ENCODE measurements around the gene KLHL29. TPM values are rescaled to one million over a fixed set of nuclear protein-coding genes. Genes with fewer than 3 reads are reported as not detected.

KLHL29 gene
- total RNA-seq, 1 donor from 2014 or later: 1.6 TPM

DNA sequence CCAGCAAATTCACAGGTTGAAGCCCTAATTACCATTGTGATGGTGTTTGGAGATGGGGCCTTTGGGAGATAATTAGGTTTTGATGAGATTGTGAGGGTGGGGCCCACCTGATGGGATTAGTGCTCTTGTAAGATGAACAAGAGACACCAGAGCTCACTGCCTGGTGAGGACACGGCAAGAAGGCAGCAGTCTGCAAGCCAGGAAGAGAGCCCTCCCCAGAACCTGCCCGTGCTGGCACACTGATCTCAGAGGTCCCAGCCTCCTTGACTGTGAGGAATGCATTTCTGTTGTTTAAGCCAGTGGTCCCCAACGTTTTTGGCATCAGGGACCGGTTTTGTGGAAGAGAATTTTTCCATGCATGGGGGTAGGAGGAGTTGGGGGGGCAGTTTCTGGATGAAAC is 240.7 kb downstream of the KLHL29 start:
- intact Hi-C loops (cut with DNase I): no loop called here
- no peak for DNase-seq (ENCODE audit: low spot score)

DNA sequence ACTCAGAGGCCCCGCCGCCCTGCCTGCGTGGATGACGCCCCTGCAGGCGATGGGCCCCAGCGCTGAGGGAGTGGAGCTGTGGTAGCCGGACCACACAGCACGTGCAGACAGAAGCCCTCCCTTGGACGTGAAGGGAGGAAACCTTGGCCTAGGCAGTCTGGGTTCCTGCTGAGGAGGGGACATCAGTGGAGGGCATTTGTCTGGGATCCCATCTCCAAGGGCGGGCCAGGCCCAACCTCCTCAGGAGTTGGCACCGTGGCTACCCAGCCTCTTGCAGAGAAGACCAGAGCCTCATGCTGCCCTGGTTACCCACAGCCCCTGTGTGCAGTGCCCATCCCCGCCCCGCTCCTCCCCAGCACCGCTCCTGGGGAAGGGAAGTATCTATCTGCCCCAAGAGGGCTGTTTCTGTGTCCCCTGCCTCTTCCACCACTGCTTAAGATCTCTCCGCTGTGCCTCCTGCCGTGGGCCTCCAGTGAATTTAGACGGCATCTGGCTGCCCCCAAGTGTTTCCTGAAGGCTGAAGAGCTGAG is 241.8 kb downstream of the KLHL29 start:
- intact Hi-C loops (cut with DNase I): no loop called here
- DNase-seq (ENCODE audit: low spot score): no peak

DNA sequence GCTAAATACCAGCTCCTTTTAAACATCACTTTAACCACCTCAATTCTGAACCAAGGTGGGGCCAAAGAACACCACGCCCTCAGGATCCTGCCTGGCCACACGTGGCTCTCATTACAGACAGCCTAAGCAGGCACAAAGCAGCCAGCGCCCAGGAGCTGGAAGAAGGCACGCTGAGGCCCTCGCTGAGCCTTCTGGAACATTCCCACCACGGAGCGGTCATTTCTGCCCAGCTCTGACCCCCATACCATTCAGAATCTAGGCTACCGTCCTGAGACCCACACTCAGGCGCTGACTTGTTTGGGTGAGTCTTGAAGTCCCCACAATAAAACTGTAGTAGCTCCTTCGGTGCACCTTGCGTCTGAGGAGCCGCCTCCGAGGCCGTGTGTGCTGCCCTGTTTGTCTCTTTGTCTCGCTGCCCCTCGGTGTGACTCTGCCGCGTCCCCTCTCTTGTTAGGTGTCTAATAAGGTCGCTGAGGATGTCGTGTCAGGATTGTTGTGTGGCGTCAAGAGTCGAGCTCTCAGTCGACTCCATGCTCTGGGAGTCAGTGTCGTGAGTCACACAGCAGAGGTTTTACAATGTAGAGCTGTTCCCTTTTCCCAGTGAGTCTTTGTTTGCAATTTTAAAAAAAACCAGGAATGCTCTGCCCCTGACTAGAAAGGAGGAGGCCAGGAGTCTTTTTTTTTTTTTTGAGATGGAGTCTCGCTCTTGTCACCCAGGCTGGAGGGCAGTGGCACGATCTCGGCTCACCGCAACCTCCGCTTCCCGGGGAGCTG is 242.4 kb downstream of the KLHL29 start:
- intact Hi-C loops (cut with DNase I): no loop called here
- no peak for DNase-seq (ENCODE audit: low spot score)

DNA sequence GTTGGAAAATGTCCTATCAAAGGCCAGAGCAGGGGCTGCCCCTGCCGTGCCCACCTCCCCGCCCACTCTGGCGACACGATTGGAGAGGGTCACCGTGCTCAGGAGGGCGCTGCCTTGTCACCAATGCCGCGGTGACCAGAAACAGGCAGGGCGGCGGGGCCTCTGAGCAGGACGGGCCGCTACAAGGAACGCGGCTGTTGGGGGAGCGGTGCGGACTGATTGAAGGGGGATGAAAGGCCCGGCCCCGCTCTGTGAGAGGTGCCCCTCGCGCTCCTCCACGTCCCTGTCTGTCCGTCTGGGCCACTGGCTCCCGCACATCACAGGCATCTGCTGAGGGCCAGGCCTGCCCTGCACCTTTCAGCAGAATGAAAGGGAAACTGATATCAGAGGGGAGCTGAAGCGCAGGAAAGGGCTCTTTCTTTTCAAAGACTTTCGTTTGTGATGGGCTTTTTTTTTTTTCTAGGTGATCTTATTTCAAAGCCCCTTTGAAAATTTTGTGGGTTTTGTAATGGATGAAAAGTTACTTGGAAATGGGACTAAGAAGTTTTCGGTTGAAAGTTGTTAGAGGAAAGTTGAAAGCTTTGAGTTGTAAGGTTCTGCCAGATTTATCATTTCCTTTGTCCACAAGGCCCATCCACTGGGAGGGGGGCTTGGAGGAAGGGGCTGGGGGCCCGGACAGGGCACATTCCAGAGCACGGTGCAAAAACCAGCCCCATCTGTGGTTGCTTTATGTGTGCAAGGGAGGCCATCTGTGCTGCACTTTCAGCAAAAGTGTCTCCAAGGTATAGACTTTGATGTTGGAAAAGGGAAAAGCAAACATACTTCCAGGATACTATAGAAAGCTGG is 244.2 kb downstream of the KLHL29 start:
- intact Hi-C loops (cut with DNase I): no loop called here
- no peak for DNase-seq (ENCODE audit: low spot score)

DNA sequence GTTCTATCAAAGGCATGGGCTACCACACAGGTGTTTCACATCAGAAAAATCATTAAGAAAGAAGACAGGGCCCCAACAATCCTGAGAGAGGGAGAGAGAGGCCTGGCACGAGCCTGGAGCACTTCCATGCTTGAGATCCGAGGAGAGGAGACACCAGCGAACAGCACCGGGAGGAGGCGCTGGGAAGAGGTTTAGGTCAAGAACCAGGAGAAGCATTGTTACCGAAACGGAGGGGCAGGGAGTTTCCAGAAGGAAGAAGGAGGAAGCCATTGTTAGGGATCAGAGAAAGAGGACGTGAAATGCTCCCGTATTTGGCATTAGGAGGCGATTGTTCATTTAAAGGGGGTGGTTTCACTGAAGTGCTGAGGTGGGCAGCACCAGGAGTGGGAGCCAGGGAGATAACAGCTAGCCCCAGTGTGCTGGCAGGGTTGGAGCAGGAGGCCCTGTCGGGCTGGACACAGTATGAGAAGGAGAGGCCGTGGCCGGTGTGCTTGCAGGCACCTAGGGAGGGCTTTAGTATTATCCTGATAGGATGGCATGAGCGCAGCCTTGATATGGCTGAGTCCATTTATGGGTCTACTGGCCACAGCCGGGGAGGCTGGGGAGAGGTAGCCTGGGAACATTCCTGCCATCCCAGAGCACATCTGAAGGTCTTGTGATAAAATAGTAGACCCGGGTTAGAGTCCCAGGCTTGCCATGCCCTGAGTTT is 244.9 kb downstream of the KLHL29 start:
- intact Hi-C loops (cut with DNase I): loop anchor here (10.0 kb wide), 1 partner anchor 135 kb away; no protein-coding TSS in a partner anchor
- DNase-seq (ENCODE audit: low spot score): no peak

DNA sequence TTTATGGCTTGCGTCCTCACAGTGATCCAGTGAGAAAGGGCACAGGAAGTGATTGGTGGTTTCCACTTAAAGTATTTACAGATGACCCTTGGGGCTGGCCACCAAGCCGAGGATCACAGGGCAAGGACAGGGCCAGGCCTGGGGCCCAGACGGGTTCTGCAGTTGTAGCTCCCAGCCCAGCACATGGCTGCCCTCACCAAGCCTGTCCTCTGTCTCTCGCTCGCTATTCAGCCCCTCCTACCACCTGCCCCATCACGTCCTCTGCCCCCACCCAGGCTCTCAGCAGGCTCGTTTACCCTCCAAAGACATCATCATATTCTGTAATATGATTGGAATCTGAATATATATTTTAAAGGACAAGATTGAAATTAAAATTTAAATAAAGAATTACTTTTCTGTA is 246.0 kb downstream of the KLHL29 start:
- intact Hi-C loops (cut with DNase I): loop anchor here (10.0 kb wide), 1 partner anchor 134 kb away; no protein-coding TSS in a partner anchor

DNA sequence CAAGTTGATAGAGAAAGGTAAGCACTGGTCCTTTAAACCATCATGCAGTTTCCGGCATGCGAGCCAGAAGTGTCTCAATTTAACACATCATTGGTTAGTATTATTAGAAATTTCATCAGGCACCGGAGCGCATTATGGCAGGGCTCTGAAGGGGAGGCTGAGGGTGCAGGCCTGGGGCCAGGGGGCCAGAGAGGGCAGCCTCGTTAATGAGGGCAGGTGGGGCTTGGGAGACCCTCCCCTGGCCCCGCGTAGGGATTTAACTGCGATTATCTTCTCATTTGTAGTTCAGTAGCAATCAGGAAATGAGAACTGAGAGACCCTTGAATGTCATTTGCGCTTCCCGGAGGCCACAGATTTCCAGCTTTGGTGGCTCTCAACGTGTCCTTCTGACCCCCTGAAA is 246.4 kb downstream of the KLHL29 start:
- intact Hi-C loops (cut with DNase I): loop anchor here (10.0 kb wide), 1 partner anchor 133 kb away; no protein-coding TSS in a partner anchor
- no peak for DNase-seq (ENCODE audit: low spot score)

More for the DNA sequence above, 246.0 kb downstream of the KLHL29 start:
- DNase-seq (ENCODE audit: low spot score): no peak

DNA sequence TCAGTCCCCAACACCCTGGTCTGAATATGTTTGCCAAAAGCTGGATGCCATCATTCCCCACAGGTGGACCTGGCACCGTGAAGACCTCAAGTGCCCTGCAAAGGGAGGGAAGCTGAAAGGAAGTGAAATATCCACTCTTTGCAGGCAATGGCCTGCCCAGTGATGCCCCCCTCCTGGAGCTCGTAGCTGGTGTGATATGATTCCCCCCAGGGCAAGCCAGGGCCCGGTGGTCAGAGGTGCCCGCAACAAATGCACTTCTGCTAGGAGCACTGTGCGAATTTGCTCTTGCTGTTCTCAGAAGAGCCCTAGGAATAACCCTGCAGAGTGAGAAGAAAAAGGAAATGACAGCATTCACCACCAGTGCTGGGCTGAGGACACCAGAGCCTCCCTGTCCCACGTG is 247.4 kb downstream of the KLHL29 start:
- DNase-seq (ENCODE audit: low spot score): no peak
- intact Hi-C loops (cut with DNase I): loop anchor here (10.0 kb wide), 1 partner anchor 132 kb away; no protein-coding TSS in a partner anchor

DNA sequence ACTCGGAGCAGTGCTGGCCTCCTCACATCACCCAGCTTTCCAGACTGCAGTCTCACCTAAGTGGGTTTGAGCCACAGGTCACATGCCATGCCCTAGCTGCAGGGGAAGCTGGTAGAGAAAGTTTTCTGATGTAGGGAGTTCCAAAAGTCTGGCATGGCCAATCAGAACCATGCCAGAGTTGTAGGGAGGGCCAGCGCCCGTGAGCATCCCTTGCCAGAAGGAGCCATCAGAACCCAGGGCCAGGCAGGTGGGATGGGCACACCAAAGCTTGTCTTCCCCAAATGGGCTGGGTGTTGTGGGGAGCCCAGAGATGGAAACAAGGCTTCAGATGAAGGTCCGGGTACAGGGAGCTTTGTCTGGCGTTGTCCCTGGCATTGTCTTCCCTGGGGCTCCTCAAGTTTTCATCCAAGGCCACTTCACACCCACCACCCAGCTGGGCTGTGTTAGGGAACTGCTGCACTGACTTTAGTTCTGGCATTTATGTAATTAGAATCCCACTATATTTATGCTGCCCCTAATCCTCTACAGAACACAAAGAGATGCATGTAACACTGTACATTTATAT is 247.9 kb downstream of the KLHL29 start:
- intact Hi-C loops (cut with DNase I): loop anchor here (10.0 kb wide), 1 partner anchor 132 kb away; no protein-coding TSS in a partner anchor
- DNase-seq (ENCODE audit: low spot score): no peak

DNA sequence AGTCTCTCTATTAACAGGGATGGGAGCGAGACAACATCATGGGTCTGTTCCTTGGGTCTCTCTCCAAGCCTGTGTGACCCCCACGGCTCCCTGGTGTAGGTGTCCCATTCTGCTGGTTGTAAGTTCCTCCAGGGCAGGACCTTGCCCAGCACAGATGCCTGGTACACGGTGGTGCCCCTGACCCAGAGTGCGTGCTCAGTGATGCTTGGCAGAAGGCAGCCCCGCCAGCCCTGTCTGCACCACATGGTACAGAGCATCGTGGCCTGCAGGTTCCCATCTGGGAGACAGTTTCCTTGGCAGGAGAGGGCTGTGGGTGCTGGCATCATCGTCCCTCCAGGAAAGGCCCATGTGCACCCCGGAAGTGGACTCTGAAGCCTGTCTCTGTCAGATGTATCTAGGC is 249.0 kb downstream of the KLHL29 start:
- DNase-seq (ENCODE audit: low spot score): no peak
- intact Hi-C loops (cut with DNase I): loop anchor here (10.0 kb wide), 1 partner anchor 131 kb away; no protein-coding TSS in a partner anchor

DNA sequence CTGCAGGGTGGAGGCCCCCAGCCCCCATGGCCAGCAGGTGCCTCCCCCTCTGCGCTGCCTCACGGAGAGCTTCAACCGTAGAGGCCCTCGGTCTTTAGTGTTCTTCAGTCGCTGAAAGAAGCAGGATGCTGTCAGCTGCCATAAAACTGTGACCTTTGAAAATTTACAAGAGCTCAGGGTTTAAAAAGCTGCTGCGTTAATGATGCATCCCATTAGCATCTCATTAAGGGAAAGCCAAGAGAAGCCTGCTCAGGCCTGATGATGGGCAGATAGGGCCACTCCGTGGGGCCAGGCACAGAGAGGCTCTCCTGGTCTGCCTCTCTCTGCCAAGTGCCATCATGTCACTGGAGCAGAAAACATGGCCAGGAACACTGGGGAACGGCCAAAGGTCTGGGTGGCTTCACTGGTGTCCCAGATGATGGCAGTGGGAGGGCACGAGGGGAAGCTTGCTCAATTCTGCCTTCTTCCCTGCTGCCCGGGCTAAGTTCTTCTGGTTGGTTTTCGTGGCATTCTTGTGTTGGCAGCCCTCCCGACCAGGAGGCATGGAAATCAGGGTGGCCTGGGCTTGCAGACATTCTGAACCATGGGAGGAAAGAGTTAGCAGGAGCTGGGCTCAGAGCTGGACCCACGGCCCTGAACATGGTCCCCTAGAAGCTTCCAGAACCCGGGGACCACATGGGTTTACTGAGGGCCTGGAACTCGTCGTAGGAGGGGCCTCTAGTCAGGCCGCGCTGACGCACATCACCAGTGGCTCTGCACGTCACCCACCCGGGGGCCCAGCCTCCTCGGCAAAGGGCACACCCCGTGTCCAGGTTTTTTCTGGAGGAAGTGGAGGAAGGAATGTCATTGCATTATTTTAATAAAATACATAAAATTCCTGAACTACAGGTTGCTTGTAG is 250.7 kb downstream of the KLHL29 start:
- no peak for DNase-seq (ENCODE audit: low spot score)
- intact Hi-C loops (cut with DNase I): loop anchor here (10.0 kb wide), 1 partner anchor 129 kb away; no protein-coding TSS in a partner anchor

DNA sequence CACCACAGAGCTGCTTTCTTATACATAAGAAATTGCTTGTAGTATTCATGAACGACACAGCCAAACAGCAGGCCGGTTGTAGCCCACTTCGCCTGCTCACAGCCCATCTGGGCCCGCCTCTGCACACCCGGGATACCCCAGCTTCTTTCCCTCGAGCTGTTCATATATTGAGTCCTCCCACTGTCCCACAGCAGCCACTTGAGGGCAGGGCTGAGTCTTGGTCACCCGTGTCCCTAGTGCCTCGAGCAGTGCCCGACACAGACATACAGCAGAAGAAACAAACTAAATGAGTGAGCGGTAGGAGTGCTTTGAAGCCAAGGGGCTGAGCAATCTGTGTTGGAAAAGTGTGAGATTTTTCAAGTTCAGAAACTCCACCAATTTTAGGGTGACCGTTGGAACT is 251.4 kb downstream of the KLHL29 start:
- intact Hi-C loops (cut with DNase I): loop anchor here (10.0 kb wide), 1 partner anchor 128 kb away; no protein-coding TSS in a partner anchor
- DNase-seq (ENCODE audit: low spot score): no peak

DNA sequence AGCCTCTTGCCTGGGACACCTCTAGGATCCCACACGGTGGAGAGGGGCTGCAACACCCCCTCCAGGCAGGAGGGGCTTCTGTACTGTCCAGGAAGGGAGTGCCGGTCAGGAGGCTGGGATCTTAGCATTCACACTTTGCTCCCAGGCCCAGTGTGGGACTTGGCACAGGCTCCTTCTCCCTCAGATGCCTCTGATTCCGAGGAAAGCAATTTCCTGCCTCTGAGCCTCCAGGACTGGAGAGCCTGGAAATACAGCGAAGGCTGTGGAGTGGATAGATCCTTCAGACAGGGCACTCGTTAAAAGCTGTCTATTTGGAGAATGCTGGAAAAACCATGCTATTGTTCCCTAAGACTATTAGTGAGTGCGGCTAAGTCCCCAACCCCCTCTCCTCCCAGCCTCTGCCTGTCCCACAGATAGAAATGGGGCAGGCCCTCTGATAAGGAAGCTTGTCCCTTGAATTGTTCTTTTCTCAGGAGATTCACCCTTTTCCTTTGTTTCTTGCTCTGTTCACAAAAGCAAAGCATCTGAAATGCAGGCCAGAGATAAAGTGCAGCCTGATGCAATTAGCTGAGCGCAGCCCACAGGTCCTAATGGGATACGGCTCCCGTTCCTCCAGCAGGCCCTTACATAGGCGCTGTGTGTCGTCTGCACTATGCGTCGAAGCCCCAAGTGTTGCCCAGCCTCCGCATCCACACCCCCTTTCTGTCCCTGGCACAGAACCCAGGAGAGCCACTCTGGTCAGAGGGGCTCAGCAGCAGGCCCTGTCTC is 252.2 kb downstream of the KLHL29 start:
- DNase-seq (ENCODE audit: low spot score): no peak
- intact Hi-C loops (cut with DNase I): loop anchor here (10.0 kb wide), 1 partner anchor 128 kb away; no protein-coding TSS in a partner anchor

DNA sequence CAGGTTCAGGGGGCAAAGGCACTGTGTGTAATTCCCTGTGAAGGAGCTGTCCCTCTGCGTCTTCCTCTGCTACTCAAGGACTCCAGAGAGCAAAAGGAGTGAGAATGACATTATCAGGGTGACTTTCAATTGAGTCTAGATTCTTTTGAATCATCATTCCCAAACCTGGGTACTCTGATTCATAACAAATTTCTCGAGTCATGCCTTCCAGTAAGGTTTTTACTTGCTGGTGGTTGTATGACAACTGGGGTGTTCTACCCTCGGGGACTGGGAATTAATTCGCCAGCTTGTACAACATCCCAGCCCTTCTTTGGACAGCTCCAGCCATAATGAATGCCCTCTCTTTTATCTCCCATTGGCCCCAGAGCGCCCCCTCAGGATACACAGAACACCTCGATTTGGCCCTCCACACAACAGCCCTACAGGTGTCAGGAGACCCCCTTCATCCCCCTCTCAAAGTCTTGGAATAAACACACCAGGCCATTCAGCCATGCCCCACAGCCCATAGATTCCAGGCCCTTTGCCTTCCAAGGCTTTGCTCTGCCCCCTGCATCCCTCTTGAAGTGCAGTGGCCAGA is 254.5 kb downstream of the KLHL29 start:
- intact Hi-C loops (cut with DNase I): loop anchor here (10.0 kb wide), 1 partner anchor 125 kb away; no protein-coding TSS in a partner anchor
- no peak for DNase-seq (ENCODE audit: low spot score)

DNA sequence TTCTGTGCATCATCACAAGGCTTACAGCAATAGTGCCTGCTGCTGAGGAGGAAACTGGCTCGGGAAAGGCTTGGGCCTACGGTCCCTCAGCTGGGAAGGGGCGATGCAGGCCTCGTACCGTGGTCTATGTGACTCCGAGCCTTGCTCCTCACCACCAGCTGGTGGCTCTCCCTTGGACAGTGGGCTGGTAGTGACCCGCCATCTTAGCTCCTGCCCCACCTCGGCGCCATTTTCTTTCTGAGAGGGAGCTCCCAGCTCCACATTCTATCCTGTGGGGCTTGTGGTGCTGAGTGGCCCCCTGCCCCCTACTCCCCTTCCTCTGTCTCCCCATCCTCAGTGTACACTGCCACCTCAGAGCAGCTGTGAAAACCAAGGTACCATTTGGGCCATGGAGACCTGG is 255.7 kb downstream of the KLHL29 start:
- no peak for DNase-seq (ENCODE audit: low spot score)
- intact Hi-C loops (cut with DNase I): no loop called here

DNA sequence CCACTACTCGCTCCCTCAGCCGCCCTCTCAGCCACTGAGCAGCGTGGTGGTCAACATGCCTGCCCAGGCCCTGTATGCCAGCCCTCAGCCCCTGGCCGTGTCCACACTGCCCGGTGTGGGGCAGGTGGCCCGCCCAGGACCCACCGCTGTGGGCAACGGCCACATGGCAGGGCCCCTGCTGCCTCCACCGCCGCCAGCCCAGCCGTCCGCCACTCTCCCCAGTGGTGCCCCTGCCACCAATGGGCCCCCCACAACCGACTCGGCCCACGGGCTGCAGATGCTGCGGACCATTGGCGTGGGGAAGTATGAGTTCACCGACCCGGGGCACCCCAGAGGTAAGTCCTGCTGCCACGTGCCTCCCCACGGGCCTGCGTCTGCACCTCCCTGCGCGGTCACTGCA is 257.5 kb downstream of the KLHL29 start:
- no peak for DNase-seq (ENCODE audit: low spot score)
- intact Hi-C loops (cut with DNase I): no loop called here

DNA sequence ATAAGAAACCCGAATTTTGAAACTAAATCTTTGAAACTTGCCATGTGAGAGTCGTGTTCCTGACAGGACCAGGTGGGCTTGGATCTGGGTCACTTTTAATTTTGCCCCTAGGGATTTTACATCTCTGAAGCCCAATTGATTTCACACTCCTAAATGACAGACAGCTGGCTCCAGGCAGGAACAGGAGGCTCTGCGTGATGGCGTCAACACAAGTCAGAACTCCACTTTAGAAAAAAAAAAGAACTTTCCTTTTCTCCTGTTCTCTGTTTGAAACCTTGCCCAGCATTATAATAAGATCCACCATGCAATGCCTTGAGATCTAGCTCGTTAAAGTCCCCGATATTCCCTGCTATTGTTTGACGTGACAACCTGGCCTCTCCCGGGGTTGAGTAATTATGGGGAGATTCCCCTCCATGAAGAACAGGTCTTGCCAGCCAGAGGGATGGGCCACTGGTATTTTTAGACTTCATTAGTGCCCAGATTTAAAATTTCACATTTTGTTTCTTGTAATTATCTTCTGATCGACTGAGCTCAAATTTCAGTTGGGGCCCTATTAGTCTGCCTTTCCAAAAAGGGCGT is 260.3 kb downstream of the KLHL29 start:
- no peak for DNase-seq (ENCODE audit: low spot score)
- intact Hi-C loops (cut with DNase I): no loop called here

Measured in cardiac septum (tissue), 1 donor.